GM12864 (cell line): ENCODE data around the gene ECI1.

Experiments used
- DNase-seq: peaks from one replicate; pipeline ENCODE4 v3.0.0-alpha.2; 2011; ENCODE audit warnings: low read depth
- H3K4me3 ChIP-seq: 2 replicates; pipeline ENCODE4 v1.5.1; 2011; ENCODE audit warnings: mild to moderate bottlenecking, low read depth, low read length, control low read depth
- TF ChIP-seq, protein P1 (sequence below): IDR thresholded peaks from 2 replicates; pipeline ENCODE4 v1.5.1; 2011; ENCODE audit warnings: low read depth, mild to moderate bottlenecking, moderate library complexity, low read length, control low read depth, inconsistent platforms; ENCODE audit errors: missing control alignments

The ECI1 gene

DNA sequence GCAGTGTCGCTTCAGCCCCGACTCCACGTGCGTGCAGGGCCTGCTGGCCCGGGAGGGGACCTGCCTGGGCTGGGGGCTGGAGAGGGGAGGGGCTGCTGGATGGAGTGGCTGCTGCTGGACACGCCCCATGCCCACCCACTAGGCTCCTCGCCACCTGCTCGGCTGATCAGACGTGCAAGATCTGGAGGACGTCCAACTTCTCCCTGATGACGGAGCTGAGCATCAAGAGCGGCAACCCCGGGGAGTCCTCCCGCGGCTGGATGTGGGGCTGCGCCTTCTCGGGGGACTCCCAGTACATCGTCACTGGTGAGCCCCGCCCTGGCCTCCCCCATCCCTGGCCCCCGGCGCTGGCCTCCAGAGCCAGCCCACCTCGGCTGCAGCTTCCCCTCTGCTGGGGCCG is 43.1 kb downstream of the ECI1 start:
- no peak for DNase-seq
- TF ChIP-seq, protein P1, sequence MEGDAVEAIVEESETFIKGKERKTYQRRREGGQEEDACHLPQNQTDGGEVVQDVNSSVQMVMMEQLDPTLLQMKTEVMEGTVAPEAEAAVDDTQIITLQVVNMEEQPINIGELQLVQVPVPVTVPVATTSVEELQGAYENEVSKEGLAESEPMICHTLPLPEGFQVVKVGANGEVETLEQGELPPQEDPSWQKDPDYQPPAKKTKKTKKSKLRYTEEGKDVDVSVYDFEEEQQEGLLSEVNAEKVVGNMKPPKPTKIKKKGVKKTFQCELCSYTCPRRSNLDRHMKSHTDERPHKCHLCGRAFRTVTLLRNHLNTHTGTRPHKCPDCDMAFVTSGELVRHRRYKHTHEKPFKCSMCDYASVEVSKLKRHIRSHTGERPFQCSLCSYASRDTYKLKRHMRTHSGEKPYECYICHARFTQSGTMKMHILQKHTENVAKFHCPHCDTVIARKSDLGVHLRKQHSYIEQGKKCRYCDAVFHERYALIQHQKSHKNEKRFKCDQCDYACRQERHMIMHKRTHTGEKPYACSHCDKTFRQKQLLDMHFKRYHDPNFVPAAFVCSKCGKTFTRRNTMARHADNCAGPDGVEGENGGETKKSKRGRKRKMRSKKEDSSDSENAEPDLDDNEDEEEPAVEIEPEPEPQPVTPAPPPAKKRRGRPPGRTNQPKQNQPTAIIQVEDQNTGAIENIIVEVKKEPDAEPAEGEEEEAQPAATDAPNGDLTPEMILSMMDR, result no peak
- H3K4me3 ChIP-seq, result no peak overlapping the region

GRCh38 chr16:2207872-2208271 is 43.5 kb downstream of the ECI1 start:
- TF ChIP-seq, protein P1, result no peak
- no peak overlapping the region for H3K4me3 ChIP-seq
- DNase-seq, result no peak

GRCh38 chr16:2206780-2207433 is 44.5 kb downstream of the ECI1 start:
- DNase-seq, result no peak
- TF ChIP-seq, protein P1, result no peak
- peak overlapping the region; percentile 58; the same call in 1 of the 2 replicates for H3K4me3 ChIP-seq

DNA sequence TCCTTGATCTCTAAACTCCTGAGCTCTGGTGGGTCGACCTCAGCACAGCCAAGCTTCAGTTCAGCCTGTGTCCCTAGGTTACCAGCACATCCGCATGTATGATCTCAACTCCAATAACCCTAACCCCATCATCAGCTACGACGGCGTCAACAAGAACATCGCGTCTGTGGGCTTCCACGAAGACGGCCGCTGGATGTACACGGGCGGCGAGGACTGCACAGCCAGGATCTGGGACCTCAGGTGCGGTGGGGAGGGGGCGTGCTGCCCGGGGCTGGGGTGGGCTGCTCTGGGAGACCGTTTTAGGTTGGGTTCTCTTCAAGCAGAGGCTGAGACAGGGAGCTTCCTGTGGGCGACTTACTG is 45.0 kb downstream of the ECI1 start:
- H3K4me3 ChIP-seq, result peak overlapping the region; percentile 58
- TF ChIP-seq, protein P1, result no peak
- no peak for DNase-seq

- DNase-seq, result no peak
- TF ChIP-seq, protein P1, result no peak
- H3K4me3 ChIP-seq, result peak overlapping the region; percentile 58
Measured at GRCh38 chr16:2205967-2206313, 45.4 kb downstream of the ECI1 start.

- H3K4me3 ChIP-seq, result peak within 1 kb of the TSS; percentile 58
- TF ChIP-seq, protein P1, result peak; percentile 30
- peak; percentile 62 for DNase-seq
Measured at GRCh38 chr16:2205104-2205966, 46.1 kb downstream of the ECI1 start, which contains the start of gene MLST8. Gene MLST8 (plus strand): TSS chr16:2205454. CDS start chr16:2206086, 632 bp downstream.
